Suprapubic skin (tissue), 4 donors: ENCODE results near the gene TASOR2.

Experiments
- CTCF ChIP-seq, 2 donors: fragments of 200-600 bp in 1 of 2; fragments of 450-650 bp in 1 of 2; sonication (generic) in 1 of 2; IDR thresholded peaks; one replicate each; pipeline ENCODE4 v1.5.1; 2016 to 2019; ENCODE audit warnings: antibody characterized with exemption in 2 of 2, mild to moderate bottlenecking in 1 of 2, moderate library complexity in 1 of 2
- POLR2A ChIP-seq, 2 donors: fragments of 450-650 bp; IDR thresholded peaks; one replicate each; pipeline ENCODE4 v1.6.1; 2017; ENCODE audit warnings: antibody characterized with exemption in 2 of 2, mild to moderate bottlenecking in 2 of 2, moderate library complexity in 2 of 2
- POLR2AphosphoS5 ChIP-seq, 3 donors: sonication (generic); formaldehyde crosslinking; IDR thresholded peaks; one replicate each; pipeline ENCODE4 v1.6.1; 2017; ENCODE audit warnings: antibody characterized with exemption in 3 of 3

- no peak for TF ChIP-seq CTCF (IDR thresholded peaks at IDR 0.05)
- no peak for TF ChIP-seq POLR2A (IDR thresholded peaks at IDR 0.05)
- TF ChIP-seq POLR2AphosphoS5 (IDR thresholded peaks at IDR 0.05) = no peak
Measured at GRCh38 chr10:5697342-5697741, 12.7 kb downstream of the TASOR2 start.
